ENCODE data around the gene PLEKHA3. TPM values are rescaled to one million over a fixed set of nuclear protein-coding genes. Genes with fewer than 3 reads are reported as not detected.

The PLEKHA3 gene
- polyA plus RNA-seq, 1 donor (not counting 4 experiments of a cell fraction or from before 2014, with no cell fraction given) = 15.8 TPM

DNA sequence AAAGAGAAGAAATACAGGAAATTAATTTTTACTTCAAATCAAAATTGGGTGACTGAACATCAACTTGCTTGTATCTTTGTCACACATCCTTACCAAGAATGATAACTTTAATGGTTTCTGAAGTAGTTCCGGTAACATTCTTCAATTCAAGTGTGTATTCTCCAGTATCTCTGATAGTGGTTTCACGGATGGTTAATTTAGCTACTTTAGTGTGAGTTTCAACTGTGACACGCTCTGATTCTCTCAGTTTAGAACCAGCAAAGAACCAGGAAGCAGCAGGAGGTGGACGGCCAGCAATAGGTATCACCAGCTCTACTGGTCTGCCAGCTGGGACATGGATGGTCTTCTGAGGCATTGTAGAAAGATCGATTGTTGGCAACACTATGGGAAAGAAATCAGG is 62.3 kb downstream of the PLEKHA3 start:
- FAIRE-seq (no peak), DNase-seq (ENCODE audit: low read depth, low spot score) (no peak)
- Histone ChIP-seq H3K4me3 (ENCODE audit: control insufficient read depth in 2 of 3, extremely low read depth in 1 of 3, insufficient read depth in 2 of 3, low read depth in 1 of 3, low read length in 3 of 3) (no peak overlapping the region), H3K27me3 (ENCODE audit: control insufficient read depth, extremely low read depth, insufficient read depth, low read length) (no peaks in the 10 kb centered on the region), H3K9me1 (ENCODE audit: control insufficient read depth, extremely low read depth, insufficient read depth, low read length) (no peaks in the 10 kb centered on the region), H3K79me2 (ENCODE audit: control insufficient read depth, insufficient read depth, low read length) (no peaks in the 10 kb centered on the region), H3K9me3 (ENCODE audit: control insufficient read depth, low read depth, low read length) (no peaks in the 10 kb centered on the region), H3K36me3 (ENCODE audit: control insufficient read depth in 2 of 2, extremely low read depth in 1 of 2, insufficient read depth in 2 of 2, low read length in 2 of 2) (peaks cover 4 to 12% of the 10 kb centered on the region in 2 experiments), H3K4me2 (ENCODE audit: control insufficient read depth, extremely low read depth, insufficient read depth, low read depth, low read length) (no peak overlapping the region), H3K4me1 (ENCODE audit: control insufficient read depth, extremely low read depth, insufficient read depth, low read length) (no peaks in the 10 kb centered on the region), H3K9ac (ENCODE audit: control insufficient read depth, extremely low read depth, insufficient read depth, low read length) (no peak overlapping the region), H3K27ac (ENCODE audit: control insufficient read depth, insufficient read depth, low read length) (no peak overlapping the region), H4K20me1 (ENCODE audit: control insufficient read depth, extremely low read depth, insufficient read depth, low read length) (no peaks in the 10 kb centered on the region), H2AFZ (ENCODE audit: control insufficient read depth, low read length) (no peak overlapping the region)
- TF ChIP-seq EZH2 (IDR thresholded peaks at IDR 0.05; ENCODE audit: low read length) (no peak), CTCF (optimal IDR thresholded peaks at IDR 0.05 in 1 of 3, IDR thresholded peaks at IDR 0.05 in 1 of 3, conservative IDR thresholded peaks at IDR 0.05 in 1 of 3; ENCODE audit: extremely low read depth in 1 of 3, insufficient read depth in 2 of 3, low read length in 3 of 3) (no peak)
- dilution Hi-C loops (cut with MboI; ENCODE audit: extremely low pct_ligation_motif_present, low sequenced_read_pairs) = no loop called here

GRCh38 chr2:178550352-178550751 is 70.1 kb downstream of the PLEKHA3 start:
- no peaks in the 10 kb centered on the region for H4K20me1 ChIP-seq (ENCODE audit: control insufficient read depth, extremely low read depth, insufficient read depth, low read length)
- H3K9me3 ChIP-seq (ENCODE audit: control insufficient read depth, low read depth, low read length) = no peaks in the 10 kb centered on the region
- no peak overlapping the region for H3K9ac ChIP-seq (ENCODE audit: control insufficient read depth, extremely low read depth, insufficient read depth, low read length)
- DNase-seq (ENCODE audit: low read depth, low spot score) (no peak), FAIRE-seq (no peak)
- H3K4me1 ChIP-seq (ENCODE audit: control insufficient read depth, extremely low read depth, insufficient read depth, low read length) = peaks cover 4% of the 10 kb centered on the region
- no peak overlapping the region for H3K4me2 ChIP-seq (ENCODE audit: control insufficient read depth, extremely low read depth, insufficient read depth, low read depth, low read length)
- peaks cover 0 to 4% of the 10 kb centered on the region in 2 experiments for H3K36me3 ChIP-seq (ENCODE audit: control insufficient read depth in 2 of 2, extremely low read depth in 1 of 2, insufficient read depth in 2 of 2, low read length in 2 of 2)
- no peaks in the 10 kb centered on the region for H3K27me3 ChIP-seq (ENCODE audit: control insufficient read depth, extremely low read depth, insufficient read depth, low read length)
- no peaks in the 10 kb centered on the region for H3K9me1 ChIP-seq (ENCODE audit: control insufficient read depth, extremely low read depth, insufficient read depth, low read length)
- dilution Hi-C loops (cut with MboI; ENCODE audit: extremely low pct_ligation_motif_present, low sequenced_read_pairs) = no loop called here
- TF ChIP-seq CTCF (optimal IDR thresholded peaks at IDR 0.05 in 1 of 3, IDR thresholded peaks at IDR 0.05 in 1 of 3, conservative IDR thresholded peaks at IDR 0.05 in 1 of 3; ENCODE audit: extremely low read depth in 1 of 3, insufficient read depth in 2 of 3, low read length in 3 of 3) (no peak), EZH2 (IDR thresholded peaks at IDR 0.05; ENCODE audit: low read length) (no peak)
- no peaks in the 10 kb centered on the region for H3K79me2 ChIP-seq (ENCODE audit: control insufficient read depth, insufficient read depth, low read length)
- H2AFZ ChIP-seq (ENCODE audit: control insufficient read depth, low read length) = no peak overlapping the region
- no peak overlapping the region for H3K4me3 ChIP-seq (ENCODE audit: control insufficient read depth in 2 of 3, extremely low read depth in 1 of 3, insufficient read depth in 2 of 3, low read depth in 1 of 3, low read length in 3 of 3)
- no peak overlapping the region for H3K27ac ChIP-seq (ENCODE audit: control insufficient read depth, insufficient read depth, low read length)

All from keratinocyte (primary cell).